Left colon (tissue), 2 donors: Measurements from ENCODE around the gene FAM20A. TPM values are rescaled to one million over a fixed set of nuclear protein-coding genes. Genes with fewer than 3 reads are reported as not detected.

ENCODE experiments used
- ATAC-seq: fragments of 200-7000 bp; cut with Tn5 transposase; one replicate; pipeline ENCODE4 v1.9.1; 2020; ENCODE audit warnings: mild to moderate bottlenecking, moderate library complexity
- DNase-seq, 2 donors: peaks; one replicate each; pipeline ENCODE4 v3.0.0-alpha.2; 2020
- intact Hi-C, 2 donors: fragments of 100-400 bp; cut with DNase I in 1 of 2; cut with micrococcal nuclease in 1 of 2; formaldehyde crosslinking; loops; one replicate each; pipeline versions ENCODE4 v1.11.2 to v1.14.0; 2022; cut with DNase I, micrococcal nuclease
- total RNA-seq, 2 donors: library from RNA; stranded (reverse); fragmentation: NEBNext Ultra II Directional; extraction: Animal tissue kit (Norgen Biotek cat#: 25700); gene quantifications; one replicate each; pipeline ENCODE4 v1.2.1, GENCODE V29; 2021
- donor health status: DM: no; HTN: no; CAD: no.
- donor health status: DM: yes; HTN: yes; CAD: no.

FAM20A gene
- total RNA-seq, 2 donors from 2014 or later: 0.98 to 2.3 TPM

DNA sequence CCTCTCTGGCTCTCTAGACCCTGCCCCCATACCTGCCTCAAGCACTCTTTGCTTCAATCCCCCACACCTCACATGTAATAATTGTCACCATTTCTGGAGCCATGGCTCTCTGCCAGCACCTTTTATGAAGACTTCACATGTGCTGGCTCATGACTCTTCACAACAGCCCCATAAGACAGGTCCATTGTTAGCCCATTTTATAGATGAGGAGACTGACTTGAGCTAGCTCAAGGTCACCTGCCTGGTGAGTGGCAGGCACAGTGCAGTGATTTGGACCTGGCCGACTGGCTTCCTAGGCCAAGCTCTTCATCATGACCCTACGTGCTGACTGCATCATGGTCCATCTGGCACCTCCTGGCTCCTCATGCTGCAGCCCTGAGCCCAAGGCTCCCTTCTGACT, 25.0 kb downstream of the FAM20A start:
- DNase-seq (no peak), ATAC-seq (no peak)
- intact Hi-C loops: no loop called here

DNA sequence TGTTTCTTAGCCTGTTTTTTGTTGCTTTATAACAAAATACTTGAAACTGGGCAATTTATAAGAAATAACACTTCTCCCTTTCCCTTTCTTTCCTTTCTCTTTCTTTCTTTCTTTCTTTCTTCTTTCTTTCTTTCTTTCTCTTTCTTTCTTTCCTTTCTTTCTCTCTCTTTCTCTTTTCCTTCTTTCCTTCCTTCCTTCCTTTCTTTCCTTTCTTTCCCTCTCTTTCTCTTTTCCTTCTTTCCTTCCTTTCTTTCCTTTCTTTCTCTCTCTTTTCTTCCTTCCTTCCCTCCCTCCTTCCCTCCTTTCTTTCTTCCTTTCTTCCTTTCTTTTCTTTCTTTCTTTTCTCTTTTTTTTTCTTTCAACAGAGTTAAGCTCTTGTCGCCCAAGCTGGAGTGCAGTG, 27.8 kb downstream of the FAM20A start:
- intact Hi-C loops: no loop called here
- ATAC-seq: no peak

DNA sequence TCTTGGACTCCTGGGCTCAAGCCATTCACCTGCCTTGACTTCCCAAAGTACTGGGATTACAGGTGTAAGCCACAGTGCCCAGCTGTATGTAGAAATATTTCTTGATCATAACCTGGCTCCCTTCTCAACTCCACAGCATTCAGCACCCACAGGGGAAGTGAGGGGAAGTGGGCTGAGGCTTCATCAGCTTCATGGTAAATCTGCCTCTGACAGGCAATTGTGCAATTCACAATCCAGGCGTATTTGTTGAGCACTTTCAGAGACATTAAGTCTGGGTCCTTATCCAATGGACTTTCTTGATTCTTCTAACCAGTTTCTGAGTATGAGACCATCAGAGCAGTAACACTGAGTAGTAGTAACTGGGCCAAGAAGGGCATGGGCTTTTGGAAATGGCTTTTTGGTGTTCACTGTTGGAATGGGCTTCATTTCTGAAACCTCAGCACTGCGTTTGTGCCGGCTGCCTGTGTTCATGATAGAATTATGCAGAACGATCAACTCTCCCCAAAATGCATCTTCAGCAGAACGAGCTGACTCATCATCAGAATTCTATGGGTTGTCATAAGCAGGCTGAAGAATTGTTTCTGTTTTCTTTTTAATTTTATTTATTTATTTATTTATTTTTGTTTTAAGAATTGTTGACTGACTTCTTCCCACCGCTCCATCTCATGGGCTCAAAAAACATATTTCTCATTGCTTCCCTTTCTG, 28.9 kb downstream of the FAM20A start:
- ATAC-seq (no peak), DNase-seq (no peak)
- intact Hi-C loops: no loop called here

More for the DNA sequence above, 27.8 kb downstream of the FAM20A start:
- no peak for DNase-seq

DNA sequence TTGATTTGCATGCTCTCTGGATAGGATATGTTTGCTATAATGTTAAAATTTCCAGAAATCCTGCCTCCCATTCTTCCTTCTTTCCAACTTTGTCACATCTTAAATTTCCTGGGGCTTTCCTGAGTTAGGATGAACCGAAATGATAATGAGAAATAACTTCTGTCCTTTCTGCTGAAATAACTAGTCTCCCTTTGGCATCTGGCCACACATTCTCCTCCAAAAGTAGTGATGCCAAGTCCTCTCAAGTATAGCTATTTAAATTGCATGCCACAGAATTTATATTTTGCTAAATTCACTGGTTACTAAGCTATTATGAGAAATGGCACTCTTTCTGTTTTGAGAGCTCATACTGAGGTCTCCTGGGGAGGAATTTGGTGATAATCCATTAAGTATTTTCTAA, 30.6 kb downstream of the FAM20A start:
- intact Hi-C loops: no loop called here
- DNase-seq (no peak), ATAC-seq (no peak)

DNA sequence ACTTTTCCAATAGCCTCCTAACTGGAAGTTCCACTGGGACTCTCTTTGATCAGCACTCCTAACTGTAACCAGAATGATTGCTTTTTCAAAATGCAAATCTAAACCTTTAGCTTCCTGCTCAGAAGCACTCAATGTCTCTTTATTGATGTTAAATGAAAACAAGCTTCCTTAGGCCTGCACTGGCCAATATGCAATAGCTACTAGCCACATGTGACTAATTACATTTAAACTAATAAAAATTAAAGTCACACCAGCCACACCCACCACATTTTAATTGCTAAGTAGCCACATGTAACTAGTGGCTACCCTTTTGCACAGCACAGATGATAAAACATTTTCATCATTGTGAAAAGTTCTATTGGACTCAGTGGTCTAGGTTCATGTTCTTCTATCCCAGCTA, 31.8 kb downstream of the FAM20A start:
- DNase-seq (no peak), ATAC-seq (no peak)
- intact Hi-C loops: no loop called here

DNA sequence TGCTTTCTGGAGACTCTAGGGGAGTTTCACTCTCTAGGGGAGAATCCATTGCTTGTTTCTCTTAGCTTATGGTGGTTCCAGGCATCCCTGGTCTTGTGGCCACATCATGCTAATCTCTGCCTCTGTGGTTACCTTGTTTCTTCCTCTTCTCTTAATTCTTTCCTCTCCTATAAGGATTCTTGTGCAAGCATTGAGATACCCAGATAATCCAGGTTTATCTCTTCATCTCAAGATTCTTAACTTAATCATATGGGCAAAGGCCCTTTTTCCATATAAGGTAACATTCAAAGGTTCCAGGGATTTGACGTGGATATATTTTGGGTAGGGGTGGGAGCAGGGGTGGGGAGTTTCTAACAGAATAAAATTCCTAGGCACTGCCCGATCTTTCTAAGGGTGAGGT, 32.6 kb downstream of the FAM20A start:
- DNase-seq (no peak), ATAC-seq (no peak)
- intact Hi-C loops: no loop called here

DNA sequence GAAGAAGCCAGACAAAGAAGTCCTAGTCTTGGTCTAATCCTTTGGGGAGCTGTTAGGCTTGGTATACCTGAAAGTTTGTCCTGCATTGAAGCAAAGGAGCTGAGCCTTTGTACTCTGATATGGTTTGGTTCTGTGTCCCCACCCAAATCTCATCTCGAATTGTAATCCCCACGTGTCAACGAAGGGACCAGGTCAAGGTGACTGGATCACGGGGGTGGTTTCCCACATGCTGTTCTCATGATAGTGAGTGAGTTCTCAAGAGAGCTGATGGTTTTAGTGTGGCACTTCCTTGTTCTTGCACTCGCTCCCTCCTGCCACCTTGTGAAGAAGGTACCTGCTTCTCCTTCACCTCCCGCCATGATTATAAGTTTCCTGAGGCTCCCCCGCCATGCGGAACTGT, 33.6 kb downstream of the FAM20A start:
- ATAC-seq: no peak
- no peak for DNase-seq
- intact Hi-C loops: no loop called here

DNA sequence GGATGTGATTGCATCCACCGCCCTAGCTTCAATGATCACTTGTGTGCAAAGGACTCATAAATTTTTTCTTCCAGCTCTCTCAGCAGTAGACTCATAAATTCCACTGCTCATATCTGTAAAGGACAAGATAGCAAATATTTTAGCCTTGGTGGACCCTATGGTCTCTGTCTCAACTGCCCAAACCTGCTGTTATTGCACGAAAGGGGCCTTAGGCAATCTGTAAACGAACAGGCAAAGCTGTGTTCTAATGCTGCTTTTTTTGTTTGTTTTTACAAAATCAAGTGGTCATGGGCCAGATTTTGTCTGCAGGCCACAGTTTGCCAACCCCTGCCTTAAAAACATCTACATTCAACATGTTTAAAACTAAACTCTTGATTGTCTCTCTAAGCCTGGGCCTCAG, 34.1 kb downstream of the FAM20A start:
- no peak for ATAC-seq

DNA sequence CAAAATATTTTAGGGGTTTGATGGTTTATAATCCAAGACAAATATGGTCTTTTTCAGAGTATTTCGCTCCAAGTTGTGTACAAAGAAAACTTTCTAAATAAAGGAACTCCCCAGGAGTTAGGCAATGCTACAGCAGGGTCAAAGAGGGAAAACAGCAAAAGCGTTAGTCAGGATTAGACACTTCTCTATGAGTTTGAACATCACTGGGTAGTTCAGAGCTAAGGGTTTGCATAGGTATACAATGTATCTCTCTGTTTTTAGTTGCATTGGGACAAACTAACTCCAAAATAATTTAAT, 34.8 kb downstream of the FAM20A start:
- ATAC-seq (no peak), DNase-seq (no peak)
- intact Hi-C loops: no loop called here

More for the DNA sequence above, 34.1 kb downstream of the FAM20A start:
- intact Hi-C loops: no loop called here
- no peak for DNase-seq

DNA sequence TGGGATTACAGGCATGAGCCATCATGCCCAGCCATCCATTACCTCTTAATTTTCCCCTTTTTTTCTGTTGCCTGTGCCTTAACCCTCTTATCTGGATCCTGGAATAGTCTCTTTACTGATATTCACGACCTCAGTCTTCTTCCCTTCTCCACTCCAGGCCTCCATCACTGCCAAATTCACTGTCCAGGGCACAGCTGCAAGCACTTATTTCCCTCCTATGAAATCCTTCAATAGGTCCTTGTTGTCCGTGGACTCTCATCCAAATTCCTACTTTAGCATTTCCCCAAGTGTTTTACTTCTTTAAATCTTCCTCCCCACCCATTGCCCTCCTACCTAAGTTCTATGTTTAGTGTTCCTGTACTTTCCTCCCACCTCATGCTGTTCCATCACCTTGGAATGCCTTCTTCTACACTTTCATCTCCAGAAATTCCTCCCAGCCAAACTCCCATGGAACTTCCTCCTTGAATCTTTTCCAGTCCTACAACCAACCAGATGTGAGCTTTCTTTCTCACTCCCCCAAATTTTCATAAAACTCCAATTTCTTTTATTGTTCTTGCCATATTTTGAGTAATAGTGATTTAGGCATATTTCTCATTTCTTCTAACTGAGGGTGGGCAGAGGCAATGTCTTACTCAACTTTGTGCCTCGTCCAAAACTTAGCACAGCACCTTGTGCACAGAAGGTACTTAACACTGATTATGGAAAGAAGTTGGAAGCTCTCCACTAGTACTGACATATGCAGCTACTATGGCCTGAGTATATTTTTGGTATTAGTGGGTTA, 35.3 kb downstream of the FAM20A start:
- ATAC-seq (no peak), DNase-seq (no peak)
- intact Hi-C loops: no loop called here

DNA sequence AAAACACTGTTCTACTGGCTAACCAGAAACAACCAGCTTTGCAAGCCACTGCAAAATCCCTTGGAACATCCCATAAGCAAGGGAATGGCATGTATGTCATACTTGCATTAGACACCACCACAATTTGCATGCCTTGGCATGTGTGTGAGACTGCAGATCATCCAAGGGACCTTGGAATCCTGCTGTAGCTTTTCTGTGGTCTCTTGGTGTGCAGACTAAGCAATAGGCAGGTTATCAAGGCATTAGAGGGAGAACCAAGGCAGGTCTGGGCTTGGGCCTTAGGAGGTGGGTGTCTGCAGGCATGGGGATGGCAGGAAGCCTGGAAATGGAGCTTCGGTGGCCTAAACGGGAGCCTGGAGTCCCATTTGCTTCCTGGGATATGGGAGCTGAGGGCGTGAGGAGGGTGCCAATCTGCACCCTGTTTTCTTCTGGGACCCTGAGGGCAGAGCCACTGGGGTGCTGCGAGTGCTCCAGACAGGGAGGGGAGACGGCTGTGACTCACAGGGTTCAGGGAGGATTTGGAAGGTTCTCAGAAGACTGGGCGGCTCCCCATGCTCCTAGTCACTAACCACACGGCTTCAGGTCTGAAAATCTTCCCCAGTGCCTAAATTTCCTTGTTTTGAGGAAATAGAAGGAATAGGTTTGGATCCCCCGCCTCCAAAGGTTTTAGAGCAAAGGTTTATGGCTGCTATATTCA, 36.6 kb downstream of the FAM20A start:
- intact Hi-C loops: no loop called here
- ATAC-seq (no peak), DNase-seq (no peak)

DNA sequence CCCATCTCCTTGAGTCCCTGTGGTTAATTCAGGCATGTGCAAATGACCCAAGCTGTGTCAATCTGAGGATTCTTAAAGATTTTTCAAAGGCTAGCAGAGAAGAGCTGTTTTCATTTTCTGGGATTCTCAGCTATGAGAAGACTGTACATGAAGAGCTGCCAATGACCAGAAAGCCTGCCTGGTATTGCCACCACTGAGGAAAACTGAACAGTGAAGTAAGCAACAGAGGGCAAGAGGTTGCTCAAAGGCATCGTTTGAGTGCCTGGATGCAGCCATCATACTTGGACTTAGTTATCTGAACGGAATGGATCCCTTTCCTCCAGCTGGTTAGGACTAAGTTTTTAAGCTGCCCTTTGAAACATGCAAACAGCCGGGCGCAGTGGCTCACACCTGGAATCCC, 38.4 kb downstream of the FAM20A start:
- ATAC-seq (no peak), DNase-seq (no peak)
- intact Hi-C loops: no loop called here

DNA sequence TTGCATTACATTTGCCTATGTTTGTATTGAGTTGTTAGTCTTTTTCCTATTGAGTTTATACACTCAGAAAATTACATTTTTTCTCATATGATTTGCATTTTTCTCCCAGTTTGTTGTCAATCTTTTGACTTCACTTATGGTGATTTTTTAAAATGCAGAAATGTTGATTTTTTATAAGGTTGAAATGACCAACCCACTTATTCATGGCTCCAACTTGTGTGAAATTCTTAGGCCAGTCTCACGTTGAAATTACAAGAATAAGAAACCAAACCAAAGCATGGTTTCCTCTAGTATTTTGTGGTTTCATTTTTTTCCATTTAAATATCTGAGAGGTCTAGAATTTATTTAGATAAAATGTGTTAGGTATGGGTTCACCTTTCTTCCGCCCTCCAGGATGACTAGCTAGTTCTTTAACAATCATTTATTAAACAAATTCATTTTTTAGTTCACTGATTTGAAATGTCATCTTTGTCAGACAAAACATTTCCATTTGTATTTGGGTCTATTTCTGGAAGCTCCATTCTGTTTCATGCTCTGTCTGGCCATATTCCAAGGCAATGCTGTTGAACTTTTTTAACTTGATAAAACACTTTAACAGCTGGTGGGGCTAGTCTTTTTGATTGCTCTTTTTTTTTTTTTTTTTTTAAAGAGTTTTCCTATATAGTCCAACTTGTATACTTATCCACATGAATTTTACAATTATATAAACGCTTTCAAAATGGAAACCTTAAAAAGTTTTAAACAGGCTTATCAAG, 40.0 kb downstream of the FAM20A start:
- DNase-seq: no peak
- no peak for ATAC-seq
- intact Hi-C loops: no loop called here

DNA sequence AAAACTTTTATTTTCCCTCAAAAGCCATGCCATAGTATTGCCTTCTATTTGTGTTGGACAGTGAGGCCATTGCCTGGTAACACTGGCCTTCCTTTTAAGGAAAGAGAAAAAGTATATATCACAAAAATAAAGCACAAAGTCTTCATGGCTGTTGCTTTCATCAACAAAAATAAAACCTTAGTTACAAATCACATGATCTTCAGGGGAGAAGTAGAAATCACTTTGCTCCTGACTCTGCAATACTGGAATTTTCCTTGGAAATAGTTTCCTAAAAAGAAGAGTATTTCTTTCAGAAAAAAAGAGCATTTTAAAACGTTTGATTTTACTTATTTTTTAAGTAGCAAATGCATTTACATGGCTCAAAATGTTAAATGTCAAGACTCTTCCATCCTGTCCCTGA, 41.9 kb downstream of the FAM20A start:
- ATAC-seq: no peak

DNA sequence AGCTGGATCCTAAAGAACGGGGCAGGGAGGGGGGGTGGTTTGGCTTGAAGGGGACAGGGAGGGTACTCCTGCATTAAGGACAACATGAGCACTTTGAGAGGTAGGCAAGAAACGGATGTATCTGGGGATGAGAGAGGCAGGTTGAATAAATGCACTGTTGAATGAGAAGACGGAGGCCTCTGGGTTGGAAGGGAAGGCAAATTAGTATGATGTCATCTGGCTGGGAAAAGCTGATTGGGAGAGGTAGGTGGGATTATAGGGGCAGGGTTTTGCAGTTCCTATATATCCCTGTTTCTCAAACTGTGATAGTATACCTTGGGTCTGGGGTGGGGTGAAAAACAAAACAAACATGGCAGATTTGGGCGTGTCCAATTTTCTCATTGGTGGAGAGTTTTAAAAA, 44.6 kb downstream of the FAM20A start:
- intact Hi-C loops: no loop called here
- DNase-seq (no peak), ATAC-seq (no peak)

More for the DNA sequence above, 41.9 kb downstream of the FAM20A start:
- intact Hi-C loops: no loop called here
- no peak for DNase-seq

DNA sequence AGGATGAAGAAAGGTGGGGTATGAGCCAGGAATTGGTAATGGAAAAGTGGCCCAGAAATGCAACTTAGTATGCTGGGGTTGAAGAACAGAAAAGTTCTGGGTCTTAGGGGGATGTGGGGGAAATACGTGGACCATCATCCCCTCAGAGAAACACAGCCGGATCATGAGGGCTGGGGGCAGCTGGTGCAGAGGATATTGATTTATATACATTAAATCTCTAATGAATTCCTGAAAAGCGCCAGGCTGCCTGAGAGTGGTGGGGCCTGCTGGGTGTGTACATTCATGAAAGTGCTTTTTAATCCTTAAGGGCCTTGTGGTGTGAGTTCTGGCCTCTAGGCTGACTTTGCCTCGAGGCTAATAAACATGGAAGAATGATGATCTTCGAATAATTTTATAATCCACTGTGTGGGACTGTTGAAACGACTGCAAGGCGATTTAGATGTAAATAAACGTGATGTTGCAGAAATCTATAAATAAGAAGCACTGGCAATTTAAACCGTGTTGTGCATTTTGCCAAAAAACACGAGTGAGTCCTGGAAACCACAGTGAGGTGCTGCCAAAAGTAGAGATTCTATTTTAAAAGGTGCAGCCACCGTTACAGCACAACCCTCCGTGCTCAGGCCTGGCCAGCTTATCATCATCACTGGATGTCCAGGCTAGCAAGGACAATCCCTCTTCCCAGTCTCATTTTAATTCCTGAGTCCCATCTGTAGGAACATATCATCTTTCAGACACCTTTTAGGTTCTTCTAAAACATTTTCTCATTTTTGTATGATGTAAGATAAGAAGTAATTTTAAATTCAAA, 56.9 kb downstream of the FAM20A start:
- DNase-seq (no peak), ATAC-seq (no peak)
- intact Hi-C loops: no loop called here

DNA sequence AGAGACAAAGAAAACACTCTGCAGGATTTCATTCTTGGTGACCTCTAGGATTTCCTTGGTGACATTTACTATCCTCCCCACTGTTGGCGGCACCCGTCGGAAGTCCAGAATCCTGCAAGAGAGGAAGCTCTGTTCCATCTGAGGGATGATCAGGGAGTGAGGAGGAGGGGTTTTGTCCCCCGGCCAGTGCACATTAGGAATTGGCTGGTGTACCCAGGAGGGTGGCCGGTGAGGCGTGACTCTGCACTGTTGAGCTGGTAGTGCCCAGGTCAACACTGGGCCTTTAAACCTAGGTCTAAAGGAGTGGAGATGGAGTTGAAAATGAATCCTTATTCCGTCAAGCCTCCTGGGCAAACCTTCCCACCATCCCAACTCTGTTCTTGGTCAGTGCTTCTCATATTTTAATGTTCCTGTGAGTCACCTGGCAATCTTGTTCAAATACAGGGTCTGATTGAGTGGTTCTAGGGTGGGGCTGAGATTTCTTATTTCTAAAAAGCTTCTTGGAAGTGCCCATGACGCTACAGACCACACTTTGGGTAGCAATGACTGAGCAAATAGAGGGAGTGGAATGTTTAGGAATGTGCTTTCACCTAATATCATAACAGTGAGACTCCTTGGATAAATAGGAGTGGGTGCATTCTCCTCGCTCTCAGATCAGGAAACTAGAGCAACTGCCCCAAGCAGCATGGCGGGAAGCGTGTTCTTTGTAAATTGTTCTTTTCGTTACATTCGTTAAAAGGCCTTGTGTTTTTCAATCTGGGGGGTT, 58.3 kb downstream of the FAM20A start:
- no peak for ATAC-seq
- intact Hi-C loops: no loop called here
- no peak for DNase-seq

DNA sequence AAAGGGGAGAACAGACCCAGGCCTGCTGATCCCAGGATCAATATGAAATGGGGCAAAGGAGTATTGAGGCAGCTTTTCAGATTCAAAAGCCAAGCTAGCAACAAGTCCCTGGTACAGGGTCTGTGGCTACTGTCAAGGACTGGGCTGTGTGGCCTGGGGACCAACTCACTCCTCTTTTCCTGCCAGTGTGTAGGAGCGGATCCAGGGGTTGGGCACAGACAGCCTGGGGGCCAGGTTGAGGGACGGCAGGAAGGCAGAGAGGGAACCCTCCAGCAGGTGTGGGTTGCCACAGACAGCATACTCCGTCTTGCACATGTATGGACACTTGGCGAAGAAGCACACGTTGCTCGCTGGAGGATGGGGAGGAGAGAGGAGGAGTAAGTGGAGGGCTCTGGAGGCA, 59.4 kb downstream of the FAM20A start:
- no peak for ATAC-seq
- no peak for DNase-seq

More for the DNA sequence above, 59.4 kb downstream of the FAM20A start:
- intact Hi-C loops: no loop called here
